ENCODE results near the gene MOK. TPM values are rescaled to one million over a fixed set of nuclear protein-coding genes. Genes with fewer than 3 reads are reported as not detected.

MOK gene
- total RNA-seq, 4 donors from 2014 or later: 9.6 to 18.3 (median 10.7) TPM

GRCh38 chr14:102187568-102188001 lies 117.4 kb downstream of the MOK start:
- 70% methylated on average over 4 of the region's 4 CpGs for WGBS
- no peaks in the 10 kb centered on the region for H3K27me3 ChIP-seq
- intact Hi-C loops (cut with DNase I): no loop called here
- peaks cover 35 to 58% (median 50%) of the 10 kb centered on the region in 4 donors for H3K4me1 ChIP-seq
- H3K9me3 ChIP-seq: no peaks in the 10 kb centered on the region
- H3K27ac ChIP-seq (replicated peaks in 1 of 4): peak overlapping the region; percentile 69 to 81 (median 76)
- TF ChIP-seq POLR2AphosphoS5 (IDR thresholded peaks at IDR 0.05) (no peak), POLR2A (IDR thresholded peaks at IDR 0.05; ENCODE audit: low read depth) (no peak), EP300 (IDR thresholded peaks at IDR 0.05) (no peak), CTCF (IDR thresholded peaks at IDR 0.05) (no peak)
- H3K4me3 ChIP-seq: no peak overlapping the region
- no peaks in the 10 kb centered on the region for H3K36me3 ChIP-seq
- DNase-seq (ENCODE audit: extremely low spot score): no peak

DNA sequence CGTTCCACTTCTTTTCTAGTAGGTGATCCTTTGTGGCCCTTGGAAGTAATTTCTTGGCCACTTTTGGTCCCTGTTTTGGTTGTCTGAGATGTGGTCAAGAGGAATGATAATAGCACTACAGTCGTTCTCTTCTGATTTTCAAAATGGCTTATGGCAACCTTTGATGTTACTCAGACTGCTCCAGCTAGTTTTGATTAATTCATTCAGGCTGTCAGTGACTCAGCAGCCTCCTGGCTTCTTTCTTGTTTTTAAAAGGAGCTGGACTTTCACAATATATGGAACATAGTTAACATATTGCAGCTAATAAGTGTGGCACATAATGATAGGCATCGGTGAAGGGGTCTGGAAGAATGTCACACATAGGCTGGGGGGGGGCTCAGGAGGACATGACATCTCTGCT lies 117.9 kb downstream of the MOK start:
- H3K4me1 ChIP-seq: peaks cover 38 to 62% (median 55%) of the 10 kb centered on the region in 4 donors

DNA sequence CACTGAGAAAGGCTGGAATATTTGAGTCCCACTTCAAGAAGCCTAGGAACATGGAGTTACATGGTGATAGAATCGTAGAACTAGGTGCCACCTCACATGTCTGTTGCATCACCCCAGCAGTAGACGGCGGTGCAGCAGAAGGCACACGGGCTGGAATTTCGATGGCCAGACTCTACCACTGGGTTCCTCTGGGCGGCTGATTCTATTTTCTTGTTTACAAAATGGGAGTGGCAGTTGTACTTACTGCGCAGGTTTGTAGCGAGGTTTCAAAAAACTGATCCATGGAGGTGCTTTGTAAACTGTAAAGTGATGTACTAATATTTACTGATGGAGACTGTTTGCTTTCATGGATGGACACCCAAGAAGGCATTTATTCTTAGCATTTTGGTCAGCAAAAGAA lies 119.6 kb downstream of the MOK start:
- H3K27me3 ChIP-seq: no peaks in the 10 kb centered on the region
- TF ChIP-seq POLR2A (IDR thresholded peaks at IDR 0.05; ENCODE audit: low read depth): no peak
- TF ChIP-seq EP300 (IDR thresholded peaks at IDR 0.05): no peak
- TF ChIP-seq POLR2AphosphoS5 (IDR thresholded peaks at IDR 0.05): no peak
- no peak for TF ChIP-seq CTCF (IDR thresholded peaks at IDR 0.05)
- intact Hi-C loops (cut with DNase I): no loop called here
- no peak for DNase-seq (ENCODE audit: extremely low spot score)
- H3K4me3 ChIP-seq: no peak overlapping the region
- H3K4me1 ChIP-seq: peaks cover 43 to 72% (median 68%) of the 10 kb centered on the region in 4 donors
- no peaks in the 10 kb centered on the region for H3K36me3 ChIP-seq
- H3K9me3 ChIP-seq: no peaks in the 10 kb centered on the region
- 93% methylated on average over 8 of the region's 8 CpGs for WGBS
- H3K27ac ChIP-seq (replicated peaks in 1 of 4): no peak overlapping the region

More for the DNA sequence above, 117.9 kb downstream of the MOK start:
- Histone ChIP-seq H3K4me3 (no peak overlapping the region), H3K27ac (replicated peaks in 1 of 4) (peak overlapping the region; percentile 69 to 81 (median 76)), H3K36me3 (no peaks in the 10 kb centered on the region), H3K27me3 (no peaks in the 10 kb centered on the region), H3K9me3 (no peaks in the 10 kb centered on the region)
- WGBS: 56% methylated on average over 3 of the region's 3 CpGs
- TF ChIP-seq EP300 (IDR thresholded peaks at IDR 0.05) (no peak), POLR2AphosphoS5 (IDR thresholded peaks at IDR 0.05) (peak in 1 of 2 donors; percentile 70), POLR2A (IDR thresholded peaks at IDR 0.05; ENCODE audit: low read depth) (no peak), CTCF (IDR thresholded peaks at IDR 0.05) (no peak)
- intact Hi-C loops (cut with DNase I): no loop called here
- no peak for DNase-seq (ENCODE audit: extremely low spot score)

DNA sequence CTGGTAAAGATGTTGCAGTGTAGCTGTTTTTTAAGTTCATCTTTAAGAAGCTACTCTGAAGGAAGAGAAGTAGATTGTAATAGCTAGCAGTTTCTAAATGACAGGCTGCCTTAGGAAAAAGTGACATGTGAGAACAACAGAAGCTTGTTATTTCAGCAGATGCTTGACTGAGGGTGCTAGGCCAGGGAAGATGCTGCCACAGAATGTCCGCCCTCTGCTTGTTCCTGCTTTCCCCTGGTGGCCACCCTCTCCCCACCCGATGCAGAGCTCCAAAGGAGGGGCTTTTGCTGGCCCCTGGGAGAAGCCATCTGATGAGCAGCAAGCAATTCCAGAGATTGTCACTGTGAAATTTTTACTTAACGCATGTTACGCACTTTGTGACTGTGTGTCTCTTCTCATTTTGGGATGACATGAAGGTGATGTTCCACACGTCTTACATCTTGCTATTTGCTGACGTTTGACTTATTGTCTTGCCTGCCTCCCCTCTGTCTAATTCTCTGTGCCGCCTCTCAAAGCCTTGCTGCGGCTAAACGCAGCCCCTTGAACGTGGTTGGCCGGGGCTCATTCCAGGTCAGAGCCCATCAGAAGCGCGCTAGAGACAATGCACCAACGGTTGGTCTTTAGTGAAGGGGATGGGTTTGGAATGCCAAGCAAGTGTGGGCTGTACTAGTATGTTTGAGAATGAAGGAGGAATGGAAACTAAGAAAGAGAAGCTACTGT lies 120.5 kb downstream of the MOK start:
- H3K4me3 ChIP-seq: no peak overlapping the region
- peaks cover 43 to 78% (median 72%) of the 10 kb centered on the region in 4 donors for H3K4me1 ChIP-seq

More for the DNA sequence above, 120.5 kb downstream of the MOK start:
- H3K9me3 ChIP-seq: no peaks in the 10 kb centered on the region
- TF ChIP-seq EP300 (IDR thresholded peaks at IDR 0.05) (no peak), CTCF (IDR thresholded peaks at IDR 0.05) (no peak), POLR2A (IDR thresholded peaks at IDR 0.05; ENCODE audit: low read depth) (no peak), POLR2AphosphoS5 (IDR thresholded peaks at IDR 0.05) (no peak)
- DNase-seq (ENCODE audit: extremely low spot score): no peak
- no peaks in the 10 kb centered on the region for H3K36me3 ChIP-seq
- 90% methylated on average over 14 of the region's 14 CpGs for WGBS
- no peaks in the 10 kb centered on the region for H3K27me3 ChIP-seq
- H3K27ac ChIP-seq (replicated peaks in 1 of 4): no peak overlapping the region
- intact Hi-C loops (cut with DNase I): no loop called here
